Right ventricle myocardium superior (tissue), 1 donor: Measurements from ENCODE around the gene GALNT17. TPM values are rescaled to one million over a fixed set of nuclear protein-coding genes. Genes with fewer than 3 reads are reported as not detected.
"Not testable (repeated sequence)": the region's sequence is repeated elsewhere in the genome, so short reads cannot be mapped to it uniquely, and the experiment has no call there.

Experiments
- ATAC-seq: fragments of 200-7000 bp; cut with Tn5 transposase; one replicate; pipeline ENCODE4 v1.9.1; 2020; ENCODE audit warnings: mild to moderate bottlenecking; ENCODE audit not compliant: poor library complexity
- DNase-seq: peaks from one replicate; pipeline ENCODE4 v3.0.0-alpha.2; 2020
- intact Hi-C: fragments of 100-400 bp; cut with DNase I; formaldehyde crosslinking; loops from one replicate; pipeline ENCODE4 v1.11.2; 2022
- total RNA-seq: library from RNA; stranded (reverse); fragmentation: NEBNext Ultra II Directional; extraction: Animal tissue kit (Norgen Biotek cat#: 25700); gene quantifications from one replicate; pipeline ENCODE4 v1.2.1, GENCODE V29; 2021
- donor health status: DM: no; HTN: yes; CAD: no; lungs with severe emphysema.

The GALNT17 gene
- total RNA-seq, 1 donor from 2014 or later: 72.1 TPM

GRCh38 chr7:71705217-71705616 is 573.3 kb downstream of the GALNT17 start:
- ATAC-seq: no peak
- no peak for DNase-seq
- intact Hi-C loops: no loop called here

- no peak for ATAC-seq
- intact Hi-C loops: no loop called here
- DNase-seq: no peak
Observed at GRCh38 chr7:71705901-71706596, 574.1 kb downstream of the GALNT17 start.

- intact Hi-C loops: no loop called here
- no peak for ATAC-seq
- no peak for DNase-seq
Observed at GRCh38 chr7:71706597-71706975, 574.6 kb downstream of the GALNT17 start.

- intact Hi-C loops: no loop called here
- DNase-seq (no peak), ATAC-seq (no peak)
Observed at GRCh38 chr7:71707041-71707440, 575.1 kb downstream of the GALNT17 start.

GRCh38 chr7:71708710-71709109 is 576.8 kb downstream of the GALNT17 start:
- intact Hi-C loops: no loop called here
- DNase-seq: no peak
- no peak for ATAC-seq

GRCh38 chr7:71710442-71710841 is 578.5 kb downstream of the GALNT17 start:
- DNase-seq: no peak
- ATAC-seq: no peak

GRCh38 chr7:71712653-71713180 is 580.8 kb downstream of the GALNT17 start:
- ATAC-seq (peak; percentile 65), DNase-seq (no peak)
- intact Hi-C loops: no loop called here

More at GRCh38 chr7:71710442-71710841, 578.5 kb downstream of the GALNT17 start:
- intact Hi-C loops: no loop called here

GRCh38 chr7:71716690-71717089 is 584.7 kb downstream of the GALNT17 start:
- DNase-seq (no peak), ATAC-seq (no peak)
- intact Hi-C loops: no loop called here

GRCh38 chr7:71718563-71718962 is 586.6 kb downstream of the GALNT17 start:
- intact Hi-C loops: no loop called here
- DNase-seq: no peak
- ATAC-seq: no peak

GRCh38 chr7:71721742-71722141 is 589.8 kb downstream of the GALNT17 start:
- DNase-seq (no peak), ATAC-seq (no peak)
- intact Hi-C loops: no loop called here

- intact Hi-C loops: no loop called here
Observed at GRCh38 chr7:71723859-71724258, 591.9 kb downstream of the GALNT17 start.

GRCh38 chr7:71727347-71727746 is 595.4 kb downstream of the GALNT17 start:
- no peak for DNase-seq
- intact Hi-C loops: no loop called here
- peak; percentile 49 for ATAC-seq

More at GRCh38 chr7:71723859-71724258, 591.9 kb downstream of the GALNT17 start:
- ATAC-seq (peak; percentile 68), DNase-seq (no peak)

GRCh38 chr7:71731740-71732139 is 599.8 kb downstream of the GALNT17 start:
- no peak for ATAC-seq
- intact Hi-C loops: loop anchor here (10.0 kb wide), 1 partner anchor 907 kb away; no protein-coding TSS in a partner anchor
- DNase-seq: no peak

- DNase-seq (peak; percentile 86), ATAC-seq (peak; percentile 90)
- intact Hi-C loops: loop anchor here (10.0 kb wide), 1 partner anchor 908 kb away; no protein-coding TSS in a partner anchor
Observed at GRCh38 chr7:71733107-71733870, 601.3 kb downstream of the GALNT17 start.

- ATAC-seq: peak; percentile 73
- peak; percentile 51 for DNase-seq
- intact Hi-C loops: loop anchor here (1.0 to 10.0 kb wide), 2 partner anchors 879 to 911 kb away; no protein-coding TSS in a partner anchor
Observed at GRCh38 chr7:71735961-71736556, 604.1 kb downstream of the GALNT17 start.

GRCh38 chr7:71737931-71738540 is 606.1 kb downstream of the GALNT17 start:
- ATAC-seq, DNase-seq: not testable (repeated sequence)
- intact Hi-C loops: loop anchor here (10.0 kb wide), 1 partner anchor 913 kb away; no protein-coding TSS in a partner anchor

- no peak for DNase-seq
- no peak for ATAC-seq
- intact Hi-C loops: loop anchor here (10.0 kb wide), 1 partner anchor 915 kb away; no protein-coding TSS in a partner anchor
Observed at GRCh38 chr7:71739520-71740173, 607.7 kb downstream of the GALNT17 start.

- no peak for DNase-seq
- intact Hi-C loops: no loop called here
- no peak for ATAC-seq
Observed at GRCh38 chr7:71740174-71740560, 608.2 kb downstream of the GALNT17 start.
